NCI-H2029 (cell line): ENCODE results near the gene OVAAL.

Experiments
- DNase-seq: peaks from one replicate; lab custom pipeline; 2025; lab: John Stamatoyannopoulos, UW

Gene OVAAL

GRCh38 chr1:180609643-180610555, 51.1 kb downstream of the OVAAL start:
- DNase-seq = no peak

- no peak for DNase-seq
Measured at GRCh38 chr1:180610556-180611015, 51.8 kb downstream of the OVAAL start.

- no peak for DNase-seq
Measured at GRCh38 chr1:180611016-180611930, 52.5 kb downstream of the OVAAL start.

GRCh38 chr1:180612632-180613031, 53.9 kb downstream of the OVAAL start:
- DNase-seq = no peak

GRCh38 chr1:180614730-180615129, 56.0 kb downstream of the OVAAL start:
- peak; percentile 23 for DNase-seq

GRCh38 chr1:180615493-180616290, 56.9 kb downstream of the OVAAL start:
- DNase-seq = peak; percentile 69
